ENCODE results near the gene GALNT10.

Gene GALNT10

GRCh38 chr5:154251529-154251928 is 61.0 kb downstream of the GALNT10 start:
- Histone ChIP-seq H3K9ac (ENCODE audit: low read length) (no peak overlapping the region), H3K27ac (ENCODE audit: low read depth, low read length) (no peak overlapping the region), H3K27me3 (ENCODE audit: control insufficient read depth, insufficient read depth, low read length) (no peaks in the 10 kb centered on the region), H3K4me3 (ENCODE audit: low read depth, low read length) (no peak overlapping the region), H3K9me3 (ENCODE audit: control insufficient read depth, insufficient read depth, low read depth, low read length) (no peaks in the 10 kb centered on the region), H3K4me1 (ENCODE audit: control insufficient read depth, insufficient read depth, low read length) (no peaks in the 10 kb centered on the region; the same call in 1 of the 2 replicates), H3K36me3 (ENCODE audit: control insufficient read depth, insufficient read depth, low read length) (no peaks in the 10 kb centered on the region)

GRCh38 chr5:154253807-154254206 is 63.3 kb downstream of the GALNT10 start:
- Histone ChIP-seq H3K9me3 (ENCODE audit: control insufficient read depth, insufficient read depth, low read depth, low read length) (no peaks in the 10 kb centered on the region), H3K27ac (ENCODE audit: low read depth, low read length) (no peak overlapping the region), H3K9ac (ENCODE audit: low read length) (no peak overlapping the region), H3K4me1 (ENCODE audit: control insufficient read depth, insufficient read depth, low read length) (no peaks in the 10 kb centered on the region; the same call in 1 of the 2 replicates), H3K27me3 (ENCODE audit: control insufficient read depth, insufficient read depth, low read length) (no peaks in the 10 kb centered on the region), H3K36me3 (ENCODE audit: control insufficient read depth, insufficient read depth, low read length) (no peaks in the 10 kb centered on the region), H3K4me3 (ENCODE audit: low read depth, low read length) (no peak overlapping the region)

GRCh38 chr5:154254896-154255295 is 64.4 kb downstream of the GALNT10 start:
- Histone ChIP-seq H3K9ac (ENCODE audit: low read length) (no peak overlapping the region), H3K27me3 (ENCODE audit: control insufficient read depth, insufficient read depth, low read length) (no peaks in the 10 kb centered on the region), H3K4me3 (ENCODE audit: low read depth, low read length) (no peak overlapping the region), H3K9me3 (ENCODE audit: control insufficient read depth, insufficient read depth, low read depth, low read length) (no peaks in the 10 kb centered on the region), H3K4me1 (ENCODE audit: control insufficient read depth, insufficient read depth, low read length) (peaks cover 9% of the 10 kb centered on the region), H3K36me3 (ENCODE audit: control insufficient read depth, insufficient read depth, low read length) (no peaks in the 10 kb centered on the region), H3K27ac (ENCODE audit: low read depth, low read length) (no peak overlapping the region)

- Histone ChIP-seq H3K9ac (ENCODE audit: low read length) (no peak overlapping the region), H3K4me3 (ENCODE audit: low read depth, low read length) (no peak overlapping the region), H3K36me3 (ENCODE audit: control insufficient read depth, insufficient read depth, low read length) (no peaks in the 10 kb centered on the region), H3K4me1 (ENCODE audit: control insufficient read depth, insufficient read depth, low read length) (peaks cover 24% of the 10 kb centered on the region), H3K9me3 (ENCODE audit: control insufficient read depth, insufficient read depth, low read depth, low read length) (no peaks in the 10 kb centered on the region), H3K27me3 (ENCODE audit: control insufficient read depth, insufficient read depth, low read length) (no peaks in the 10 kb centered on the region), H3K27ac (ENCODE audit: low read depth, low read length) (no peak overlapping the region)
Measured at GRCh38 chr5:154257046-154257445, 66.5 kb downstream of the GALNT10 start.

GRCh38 chr5:154258531-154259217 is 68.1 kb downstream of the GALNT10 start:
- Histone ChIP-seq H3K9me3 (ENCODE audit: control insufficient read depth, insufficient read depth, low read depth, low read length) (no peaks in the 10 kb centered on the region), H3K4me3 (ENCODE audit: low read depth, low read length) (no peak overlapping the region), H3K27me3 (ENCODE audit: control insufficient read depth, insufficient read depth, low read length) (no peaks in the 10 kb centered on the region), H3K27ac (ENCODE audit: low read depth, low read length) (no peak overlapping the region), H3K4me1 (ENCODE audit: control insufficient read depth, insufficient read depth, low read length) (peaks cover 24% of the 10 kb centered on the region), H3K9ac (ENCODE audit: low read length) (no peak overlapping the region), H3K36me3 (ENCODE audit: control insufficient read depth, insufficient read depth, low read length) (no peaks in the 10 kb centered on the region)

- Histone ChIP-seq H3K27me3 (ENCODE audit: control insufficient read depth, insufficient read depth, low read length) (no peaks in the 10 kb centered on the region), H3K36me3 (ENCODE audit: control insufficient read depth, insufficient read depth, low read length) (no peaks in the 10 kb centered on the region), H3K27ac (ENCODE audit: low read depth, low read length) (no peak overlapping the region), H3K9ac (ENCODE audit: low read length) (no peak overlapping the region), H3K4me3 (ENCODE audit: low read depth, low read length) (no peak overlapping the region), H3K4me1 (ENCODE audit: control insufficient read depth, insufficient read depth, low read length) (peaks cover 24% of the 10 kb centered on the region), H3K9me3 (ENCODE audit: control insufficient read depth, insufficient read depth, low read depth, low read length) (no peaks in the 10 kb centered on the region)
Measured at GRCh38 chr5:154260224-154260927, 69.8 kb downstream of the GALNT10 start.

GRCh38 chr5:154262342-154262741 is 71.8 kb downstream of the GALNT10 start:
- no peak overlapping the region for H3K27ac ChIP-seq (ENCODE audit: low read depth, low read length)
- no peaks in the 10 kb centered on the region for H3K36me3 ChIP-seq (ENCODE audit: control insufficient read depth, insufficient read depth, low read length)
- H3K4me3 ChIP-seq (ENCODE audit: low read depth, low read length), result no peak overlapping the region
- no peaks in the 10 kb centered on the region for H3K27me3 ChIP-seq (ENCODE audit: control insufficient read depth, insufficient read depth, low read length)
- H3K9ac ChIP-seq (ENCODE audit: low read length), result no peak overlapping the region
- no peaks in the 10 kb centered on the region for H3K9me3 ChIP-seq (ENCODE audit: control insufficient read depth, insufficient read depth, low read depth, low read length)
- peaks cover 30% of the 10 kb centered on the region for H3K4me1 ChIP-seq (ENCODE audit: control insufficient read depth, insufficient read depth, low read length)

GRCh38 chr5:154264549-154265196 is 74.1 kb downstream of the GALNT10 start:
- H3K36me3 ChIP-seq (ENCODE audit: control insufficient read depth, insufficient read depth, low read length), result no peaks in the 10 kb centered on the region
- H3K9me3 ChIP-seq (ENCODE audit: control insufficient read depth, insufficient read depth, low read depth, low read length), result no peaks in the 10 kb centered on the region
- peaks cover 27% of the 10 kb centered on the region for H3K4me1 ChIP-seq (ENCODE audit: control insufficient read depth, insufficient read depth, low read length)
- H3K4me3 ChIP-seq (ENCODE audit: low read depth, low read length), result no peak overlapping the region
- no peaks in the 10 kb centered on the region for H3K27me3 ChIP-seq (ENCODE audit: control insufficient read depth, insufficient read depth, low read length)
- H3K9ac ChIP-seq (ENCODE audit: low read length), result no peak overlapping the region
- H3K27ac ChIP-seq (ENCODE audit: low read depth, low read length), result no peak overlapping the region

GRCh38 chr5:154265197-154265773 is 74.8 kb downstream of the GALNT10 start:
- Histone ChIP-seq H3K4me3 (ENCODE audit: low read depth, low read length) (no peak overlapping the region), H3K4me1 (ENCODE audit: control insufficient read depth, insufficient read depth, low read length) (peaks cover 21% of the 10 kb centered on the region), H3K9ac (ENCODE audit: low read length) (no peak overlapping the region), H3K36me3 (ENCODE audit: control insufficient read depth, insufficient read depth, low read length) (no peaks in the 10 kb centered on the region), H3K9me3 (ENCODE audit: control insufficient read depth, insufficient read depth, low read depth, low read length) (no peaks in the 10 kb centered on the region), H3K27me3 (ENCODE audit: control insufficient read depth, insufficient read depth, low read length) (no peaks in the 10 kb centered on the region), H3K27ac (ENCODE audit: low read depth, low read length) (no peak overlapping the region)

GRCh38 chr5:154267516-154267915 is 77.0 kb downstream of the GALNT10 start:
- H3K4me1 ChIP-seq (ENCODE audit: control insufficient read depth, insufficient read depth, low read length), result peaks cover 10% of the 10 kb centered on the region
- H3K27ac ChIP-seq (ENCODE audit: low read depth, low read length), result no peak overlapping the region
- no peak overlapping the region for H3K4me3 ChIP-seq (ENCODE audit: low read depth, low read length)
- no peaks in the 10 kb centered on the region for H3K9me3 ChIP-seq (ENCODE audit: control insufficient read depth, insufficient read depth, low read depth, low read length)
- no peak overlapping the region for H3K9ac ChIP-seq (ENCODE audit: low read length)
- no peaks in the 10 kb centered on the region for H3K27me3 ChIP-seq (ENCODE audit: control insufficient read depth, insufficient read depth, low read length)
- H3K36me3 ChIP-seq (ENCODE audit: control insufficient read depth, insufficient read depth, low read length), result no peaks in the 10 kb centered on the region

- no peaks in the 10 kb centered on the region for H3K9me3 ChIP-seq (ENCODE audit: control insufficient read depth, insufficient read depth, low read depth, low read length)
- H3K27me3 ChIP-seq (ENCODE audit: control insufficient read depth, insufficient read depth, low read length), result no peaks in the 10 kb centered on the region
- no peak overlapping the region for H3K9ac ChIP-seq (ENCODE audit: low read length)
- H3K27ac ChIP-seq (ENCODE audit: low read depth, low read length), result no peak overlapping the region
- H3K36me3 ChIP-seq (ENCODE audit: control insufficient read depth, insufficient read depth, low read length), result no peaks in the 10 kb centered on the region
- H3K4me1 ChIP-seq (ENCODE audit: control insufficient read depth, insufficient read depth, low read length), result peaks cover 14% of the 10 kb centered on the region
- H3K4me3 ChIP-seq (ENCODE audit: low read depth, low read length), result no peak overlapping the region
Measured at GRCh38 chr5:154268073-154268472, 77.5 kb downstream of the GALNT10 start.
